Liver (tissue), 9 donors: Measurements from ENCODE around the gene DOCK8. TPM values are rescaled to one million over a fixed set of nuclear protein-coding genes. Genes with fewer than 3 reads are reported as not detected.
"Not testable (repeated sequence)": the region's sequence is repeated elsewhere in the genome, so short reads cannot be mapped to it uniquely, and the experiment has no call there.

Experiments used
- DNase-seq: peaks from one replicate; pipeline ENCODE4 v3.0.0-alpha.2; 2017; ENCODE audit warnings: low spot score
- H3K27ac ChIP-seq, 2 donors: one replicate each; pipeline ENCODE4 v1.7.0; 2013; ENCODE audit warnings: inconsistent platforms in 2 of 2, low read length in 2 of 2, control low read depth in 1 of 2, low read depth in 1 of 2, mild to moderate bottlenecking in 1 of 2
- H3K27me3 ChIP-seq, 4 donors: one replicate each; pipeline versions ENCODE4 v1.6.1 to v1.7.0; 2013; ENCODE audit warnings: low read length in 3 of 4, inconsistent platforms in 1 of 4, mild to moderate bottlenecking in 1 of 4, moderate library complexity in 1 of 4; ENCODE audit not compliant: control insufficient read depth in 4 of 4, insufficient read depth in 4 of 4
- H3K36me3 ChIP-seq, 4 donors: one replicate each; pipeline versions ENCODE4 v1.6.1 to v1.7.0; 2013; ENCODE audit warnings: low read length in 3 of 4, mild to moderate bottlenecking in 3 of 4, low read depth in 1 of 4, moderate library complexity in 1 of 4; ENCODE audit not compliant: control insufficient read depth in 4 of 4, insufficient read depth in 3 of 4
- H3K4me1 ChIP-seq, 4 donors: one replicate each; pipeline versions ENCODE4 v1.6.1 to v1.7.0; 2013; ENCODE audit warnings: low read length in 3 of 4, mild to moderate bottlenecking in 3 of 4, moderate library complexity in 1 of 4; ENCODE audit not compliant: control insufficient read depth in 4 of 4, insufficient read depth in 4 of 4
- H3K4me3 ChIP-seq, 3 donors: one replicate each; pipeline versions ENCODE4 v1.6.1 to v1.7.0; 2013; ENCODE audit warnings: low read length in 3 of 3, control low read depth in 1 of 3, low read depth in 1 of 3, mild to moderate bottlenecking in 1 of 3
- H3K9ac ChIP-seq, 2 donors: one replicate each; pipeline ENCODE4 v1.7.0; 2013; ENCODE audit warnings: low read length in 2 of 2, mild to moderate bottlenecking in 2 of 2, moderate library complexity in 2 of 2, control low read depth in 1 of 2, low read depth in 1 of 2
- H3K9me3 ChIP-seq, 4 donors: one replicate each; pipeline versions ENCODE4 v1.6.1 to v1.7.0; 2013; ENCODE audit warnings: low read length in 3 of 4; ENCODE audit not compliant: control insufficient read depth in 4 of 4
- ATF3 ChIP-seq: IDR thresholded peaks from 2 replicates; pipeline ENCODE4 v1.6.1; 2016; ENCODE audit warnings: antibody characterized with exemption
- CTCF ChIP-seq: fragments of 150-350 bp; IDR thresholded peaks from 2 replicates; pipeline ENCODE4 v1.5.1; 2017; ENCODE audit warnings: improper control_type of control experiment, low read depth, low read length; ENCODE audit not compliant: missing input control
- EGR1 ChIP-seq, 2 donors: IDR thresholded peaks; 2 replicates each; pipeline ENCODE4 v1.6.1; 2016 to 2018; ENCODE audit warnings: antibody characterized with exemption in 2 of 2, low read depth in 2 of 2
- FOXA1 ChIP-seq: IDR thresholded peaks from 2 replicates; pipeline ENCODE4 v1.6.1; 2016; ENCODE audit warnings: antibody characterized with exemption
- FOXA2 ChIP-seq: IDR thresholded peaks from 2 replicates; pipeline ENCODE4 v1.6.1; 2016; ENCODE audit warnings: antibody characterized with exemption
- GABPA ChIP-seq, 2 donors: IDR thresholded peaks in 1 of 2; conservative IDR thresholded peaks in 1 of 2; 2 replicates each; pipeline ENCODE4 v1.6.1; 2016; ENCODE audit warnings: antibody characterized with exemption in 2 of 2, mild to moderate bottlenecking in 1 of 2, moderate library complexity in 1 of 2
- HNF4A ChIP-seq, 2 donors: conservative IDR thresholded peaks; 2 replicates each; pipeline ENCODE4 v1.6.1; 2016; ENCODE audit warnings: antibody characterized with exemption in 2 of 2, mild to moderate bottlenecking in 2 of 2
- HNF4G ChIP-seq: IDR thresholded peaks from 2 replicates; pipeline ENCODE4 v1.6.1; 2016; ENCODE audit warnings: antibody characterized with exemption
- JUND ChIP-seq, 2 donors: IDR thresholded peaks; 2 replicates each; pipeline ENCODE4 v1.6.1; 2016; ENCODE audit warnings: antibody characterized with exemption in 2 of 2
- MAX ChIP-seq: IDR thresholded peaks from 2 replicates; pipeline ENCODE4 v1.6.1; 2016; ENCODE audit warnings: antibody characterized with exemption
- NR2F2 ChIP-seq: IDR thresholded peaks from 2 replicates; pipeline ENCODE4 v1.6.1; 2016; ENCODE audit warnings: antibody characterized with exemption
- RAD21 ChIP-seq, 2 donors: IDR thresholded peaks; 2 replicates each; pipeline ENCODE4 v1.6.1; 2016; ENCODE audit warnings: antibody characterized with exemption in 2 of 2, mild to moderate bottlenecking in 2 of 2
- REST ChIP-seq: IDR thresholded peaks from 2 replicates; pipeline ENCODE4 v1.6.1; 2016; ENCODE audit warnings: antibody characterized with exemption, mild to moderate bottlenecking
- RXRA ChIP-seq, 2 donors: IDR thresholded peaks; 2 replicates each; pipeline ENCODE4 v1.6.1; 2017 to 2018; ENCODE audit warnings: antibody characterized with exemption in 2 of 2, mild to moderate bottlenecking in 1 of 2
- SP1 ChIP-seq: IDR thresholded peaks from 2 replicates; pipeline ENCODE4 v1.6.1; 2018; ENCODE audit warnings: antibody characterized with exemption, mild to moderate bottlenecking
- TAF1 ChIP-seq: conservative IDR thresholded peaks from 2 replicates; pipeline ENCODE4 v1.6.1; 2016; ENCODE audit warnings: antibody characterized with exemption, mild to moderate bottlenecking
- YY1 ChIP-seq: IDR thresholded peaks from 2 replicates; pipeline ENCODE4 v1.6.1; 2016; ENCODE audit warnings: antibody characterized with exemption, mild to moderate bottlenecking
- ZBTB33 ChIP-seq: IDR thresholded peaks from 2 replicates; pipeline ENCODE4 v1.6.1; 2016; ENCODE audit warnings: antibody characterized with exemption
- WGBS: extraction: QIAGEN DNeasy Blood & Tissue Kit; methylation state at CpG from one replicate; pipeline ENCODE4 v1.1.7; 2013; 5-methylcytosine and 5-hydroxymethylcytosine counted together
- polyA plus RNA-seq, 2 donors: library from polyadenylated mRNA; stranded (reverse) in 1 of 2; unstranded in 1 of 2; fragments of 200-250 nt in 1 of 2; fragments of >200 nt in 1 of 2; fragmentation: Nextera tagmentation in 1 of 2; extraction: Ambion mirVana in 1 of 2; gene quantifications; one replicate each; pipeline versions ENCODE4 v1.2.1 to v1.2.3, GENCODE V29; 2013 to 2015
- total RNA-seq, 2 donors: library from RNA; depleted of rRNA; stranded (reverse); fragments of >200 nt; gene quantifications; one replicate each; pipeline ENCODE4 v1.2.3, GENCODE V29; 2014
- donor health status: healthy.
- donor health status: healthy.
- donor health status: healthy.
- donor health status: healthy.
- donor health status: healthy.

Gene DOCK8
- total and polyA plus RNA-seq, 4 donors = 3.8 to 22.6 (median 7.4) TPM

- peak; percentile 81 for DNase-seq
- H3K27me3 ChIP-seq, H3K9me3 ChIP-seq, H3K36me3 ChIP-seq, H3K9ac ChIP-seq, H3K4me1 ChIP-seq: not testable (repeated sequence)
- WGBS = 0% methylated on average over 1 of the region's 32 CpGs
- H3K27ac ChIP-seq = peak within 1 kb of the TSS in 1 of 2 donors; percentile 54
- H3K4me3 ChIP-seq = peak within 1 kb of the TSS in 2 of 3 donors; percentile 53 to 63
- TF ChIP-seq SP1 = peak; percentile 41
- TF ChIP-seq RAD21 (IDR thresholded peaks at IDR 0.05) = peak in 1 of 2 donors; percentile 9
These were observed 35.7 kb upstream of the DOCK8 start, which contains the start of gene ZNG1A for GRCh38 chr9:178970-179383. ZNG1A (minus strand) TSS chr9:179056; CDS start chr9:178969, 87 bp downstream.

- not testable (repeated sequence) for H3K9ac ChIP-seq
These were observed 15.1 kb upstream of the DOCK8 start for GRCh38 chr9:199601-200000.

GRCh38 chr9:206481-206880 is 8.2 kb upstream of the DOCK8 start:
- no peak for TF ChIP-seq FOXA2
- TF ChIP-seq REST = no peak
- no peak for TF ChIP-seq CTCF
- no peak for TF ChIP-seq EGR1 (IDR thresholded peaks at IDR 0.05; ENCODE audit: low read depth in 2 of 2)
- TF ChIP-seq YY1 = no peak
- no peak for TF ChIP-seq SP1
- no peak for TF ChIP-seq TAF1
- TF ChIP-seq ATF3 = no peak
- TF ChIP-seq HNF4G = no peak
- TF ChIP-seq JUND (IDR thresholded peaks at IDR 0.05) = no peak
- no peak for TF ChIP-seq HNF4A (conservative IDR thresholded peaks at IDR 0.05)
- no peak for TF ChIP-seq NR2F2
- no peak for TF ChIP-seq MAX
- TF ChIP-seq RAD21 (IDR thresholded peaks at IDR 0.05) = no peak
- no peak for TF ChIP-seq RXRA (IDR thresholded peaks at IDR 0.05)
- TF ChIP-seq ZBTB33 = no peak
- no peak for TF ChIP-seq GABPA (IDR thresholded peaks at IDR 0.05 in 1 of 2, conservative IDR thresholded peaks at IDR 0.05 in 1 of 2)
- TF ChIP-seq FOXA1 = no peak
- Histone ChIP-seq H3K4me3 (no peak overlapping the region), H3K9ac (no peak overlapping the region), H3K27me3 (peaks cover 0 to 2% (median 0%) of the 10 kb centered on the region in 4 donors), H3K27ac (no peak overlapping the region), H3K4me1 (no peaks in the 10 kb centered on the region), H3K36me3 (no peaks in the 10 kb centered on the region), H3K9me3 (no peaks in the 10 kb centered on the region)
- DNase-seq = no peak
- 84% methylated on average over 1 of the region's 1 CpG for WGBS

More at GRCh38 chr9:199601-200000, 15.1 kb upstream of the DOCK8 start:
- not testable (repeated sequence) for H3K4me1 ChIP-seq, H3K27ac ChIP-seq, H3K4me3 ChIP-seq, H3K27me3 ChIP-seq, DNase-seq, H3K36me3 ChIP-seq, H3K9me3 ChIP-seq
- 71% methylated on average over 1 of the region's 1 CpG for WGBS
